ENCODE data around the gene PHGDH.

DNA sequence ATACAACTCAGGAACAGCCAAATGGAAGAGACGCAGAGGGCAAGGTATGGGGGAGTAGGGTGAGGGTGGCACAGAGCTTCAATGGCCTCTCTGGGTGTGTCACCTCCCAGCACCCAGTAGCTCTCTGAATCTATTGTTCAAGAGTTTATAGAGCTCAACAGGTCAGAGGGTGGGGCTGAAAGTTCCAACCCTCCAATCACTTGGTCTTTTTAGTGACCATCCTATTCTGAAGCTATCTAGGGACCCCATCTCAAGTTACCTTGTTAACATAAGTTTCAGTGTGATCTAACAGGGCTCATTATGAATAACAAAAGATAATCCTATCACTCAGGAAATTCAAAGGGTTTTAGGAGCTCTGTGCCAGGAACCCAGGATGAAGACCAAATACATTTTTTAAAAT, 32.5 kb upstream of the PHGDH start:
- TF ChIP-seq, protein P1, sequence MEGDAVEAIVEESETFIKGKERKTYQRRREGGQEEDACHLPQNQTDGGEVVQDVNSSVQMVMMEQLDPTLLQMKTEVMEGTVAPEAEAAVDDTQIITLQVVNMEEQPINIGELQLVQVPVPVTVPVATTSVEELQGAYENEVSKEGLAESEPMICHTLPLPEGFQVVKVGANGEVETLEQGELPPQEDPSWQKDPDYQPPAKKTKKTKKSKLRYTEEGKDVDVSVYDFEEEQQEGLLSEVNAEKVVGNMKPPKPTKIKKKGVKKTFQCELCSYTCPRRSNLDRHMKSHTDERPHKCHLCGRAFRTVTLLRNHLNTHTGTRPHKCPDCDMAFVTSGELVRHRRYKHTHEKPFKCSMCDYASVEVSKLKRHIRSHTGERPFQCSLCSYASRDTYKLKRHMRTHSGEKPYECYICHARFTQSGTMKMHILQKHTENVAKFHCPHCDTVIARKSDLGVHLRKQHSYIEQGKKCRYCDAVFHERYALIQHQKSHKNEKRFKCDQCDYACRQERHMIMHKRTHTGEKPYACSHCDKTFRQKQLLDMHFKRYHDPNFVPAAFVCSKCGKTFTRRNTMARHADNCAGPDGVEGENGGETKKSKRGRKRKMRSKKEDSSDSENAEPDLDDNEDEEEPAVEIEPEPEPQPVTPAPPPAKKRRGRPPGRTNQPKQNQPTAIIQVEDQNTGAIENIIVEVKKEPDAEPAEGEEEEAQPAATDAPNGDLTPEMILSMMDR (IDR thresholded peaks at IDR 0.05) = no peak
- no peak for TF ChIP-seq EP300 (IDR thresholded peaks at IDR 0.05)
